OCI-M2 (cell line): Measurements from ENCODE around the gene POLR2M.

Source experiments
- DNase-seq: peaks from one replicate; lab custom pipeline; 2025; ENCODE audit not compliant: unreplicated experiment; lab: John Stamatoyannopoulos, UW

Gene POLR2M

GRCh38 chr15:57690341-57690966, 16.1 kb upstream of the POLR2M start:
- no peak for DNase-seq

DNA sequence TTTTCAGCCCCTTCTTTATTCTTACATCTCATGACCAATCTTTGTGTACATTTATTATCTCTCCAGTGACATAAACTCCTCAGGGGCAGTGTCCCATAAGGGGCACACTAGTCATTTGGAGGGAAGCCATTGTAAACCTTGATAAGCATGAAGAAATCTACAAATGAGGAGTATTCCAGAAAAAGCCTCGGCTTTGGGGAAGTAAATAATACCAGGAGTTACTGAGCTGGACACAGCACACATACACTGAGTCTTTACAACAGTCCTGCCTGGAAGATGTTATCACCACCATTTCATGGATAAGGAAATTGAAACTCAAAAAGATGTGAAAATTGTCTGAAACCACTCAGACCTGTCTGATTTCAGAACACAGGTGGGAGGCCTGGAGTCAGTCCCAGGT, 15.4 kb upstream of the POLR2M start:
- DNase-seq: no peak

- DNase-seq: no peak
Measured at GRCh38 chr15:57692709-57693108, 13.8 kb upstream of the POLR2M start.

DNA sequence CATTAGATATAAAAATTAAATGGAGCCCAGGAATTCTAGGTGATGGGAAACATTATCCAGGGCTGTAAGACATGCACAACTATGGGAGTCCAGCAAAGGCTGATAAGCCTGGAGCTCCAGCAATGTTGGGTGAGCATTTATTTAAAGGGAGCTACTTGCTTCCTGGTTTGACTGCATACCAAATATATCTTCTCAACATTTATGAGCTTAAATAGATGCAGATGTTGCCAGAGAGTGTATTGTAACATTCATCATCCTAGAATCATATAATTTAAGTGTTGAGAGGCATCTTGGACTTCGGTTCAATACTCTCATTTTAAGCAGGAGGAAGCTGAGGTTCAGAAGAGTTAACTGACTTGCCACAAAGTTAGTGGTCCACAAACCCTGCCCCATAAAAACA, 12.2 kb upstream of the POLR2M start:
- no peak for DNase-seq

GRCh38 chr15:57696146-57696545, 10.4 kb upstream of the POLR2M start:
- DNase-seq: no peak

DNA sequence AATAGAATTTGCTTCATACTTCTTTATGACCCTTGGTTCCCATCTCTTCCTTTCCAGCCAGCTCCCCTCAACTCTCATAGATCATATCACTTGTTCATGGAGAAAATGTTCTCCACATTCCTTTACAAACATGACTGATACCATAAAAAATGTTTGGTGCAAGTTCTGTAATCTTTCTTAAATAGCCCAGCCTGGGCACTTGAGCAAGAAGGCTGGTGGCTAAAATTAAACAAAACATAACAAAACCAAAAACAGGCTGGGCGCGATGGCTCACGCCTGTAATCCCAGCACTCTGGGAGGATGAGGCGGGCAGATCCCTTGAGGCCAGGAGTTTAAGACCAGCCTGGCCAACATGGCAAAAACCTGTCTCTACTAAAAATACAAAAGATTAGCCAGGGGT, 8.9 kb upstream of the POLR2M start:
- no peak for DNase-seq

DNA sequence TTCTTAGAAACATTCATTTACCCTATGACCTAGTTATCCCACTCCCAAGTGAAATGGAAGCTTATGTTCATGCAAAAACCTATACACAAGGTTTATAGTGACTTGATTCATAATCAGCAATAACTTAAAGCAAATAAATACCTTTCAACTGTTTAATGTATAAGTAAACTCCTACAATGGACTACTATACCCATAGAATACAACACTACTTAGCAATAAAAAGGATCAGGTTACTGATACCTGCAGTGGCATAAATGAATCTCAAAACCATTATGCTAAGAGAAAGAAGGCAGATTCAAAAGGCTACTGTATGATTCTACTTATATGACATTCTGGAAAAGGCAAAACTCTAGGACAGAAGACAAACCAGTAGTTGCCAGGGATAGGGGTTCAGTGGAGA, 8.3 kb upstream of the POLR2M start:
- DNase-seq: no peak

DNA sequence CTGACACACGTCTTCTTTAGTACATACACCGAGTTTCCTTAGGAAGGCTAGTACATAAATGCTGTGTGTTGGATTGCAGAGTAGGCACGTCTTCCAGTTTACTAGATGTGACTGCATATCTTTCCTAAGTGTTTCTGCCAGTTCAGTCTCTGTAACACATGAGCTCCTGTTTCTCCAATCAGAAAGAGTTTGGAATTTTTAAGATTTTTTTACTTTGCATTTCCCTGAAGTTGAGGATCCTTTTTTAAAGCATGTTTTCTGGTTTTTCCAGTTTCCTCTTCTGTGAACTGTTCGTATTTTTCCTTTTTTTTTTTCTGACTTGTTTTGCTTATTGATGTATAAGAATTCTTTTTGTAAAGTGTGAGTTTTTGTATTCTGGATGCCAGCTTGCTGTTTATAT, 7.5 kb upstream of the POLR2M start:
- no peak for DNase-seq

DNA sequence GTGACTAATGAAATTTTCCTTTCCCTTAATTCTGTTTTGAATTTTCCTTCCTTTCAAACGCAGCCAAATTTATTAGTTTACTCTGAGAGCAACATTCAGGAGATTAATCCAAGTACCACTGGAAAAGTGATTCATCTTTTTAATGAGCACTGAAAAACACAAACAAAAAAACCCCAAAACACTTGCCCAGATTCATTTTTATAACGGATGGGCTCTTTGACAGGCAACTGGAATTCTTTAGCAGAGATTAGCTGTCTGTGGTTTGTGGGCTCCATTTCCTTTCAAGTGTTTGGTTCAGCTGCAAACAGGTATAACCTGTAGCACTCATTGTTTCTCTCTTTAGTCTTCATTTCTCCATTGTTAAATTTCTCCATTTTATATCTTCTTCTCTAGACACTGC, 3.1 kb upstream of the POLR2M start:
- no peak for DNase-seq

DNA sequence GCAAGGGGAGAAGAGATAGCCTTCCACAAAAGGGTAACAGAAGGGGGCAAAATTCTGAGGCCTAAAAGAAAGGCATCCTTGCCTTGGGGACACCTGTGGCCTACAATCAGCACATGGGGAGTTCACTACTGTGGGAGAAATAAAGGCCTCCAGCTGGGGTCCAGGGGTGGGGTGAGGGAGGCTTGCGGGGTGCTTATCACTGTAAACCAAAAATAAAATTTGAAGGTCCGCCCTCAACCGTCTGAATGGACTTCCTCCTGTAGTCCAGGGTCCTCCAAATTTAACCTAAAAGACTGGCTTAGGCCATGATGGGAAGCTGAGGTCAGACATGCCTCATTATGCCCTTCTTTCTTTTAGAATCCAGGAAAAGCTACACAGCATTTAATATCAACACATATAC, 2.1 kb upstream of the POLR2M start:
- no peak for DNase-seq

- DNase-seq: no peak
Measured at GRCh38 chr15:57705746-57706404, 639 bp upstream of the POLR2M start.

DNA sequence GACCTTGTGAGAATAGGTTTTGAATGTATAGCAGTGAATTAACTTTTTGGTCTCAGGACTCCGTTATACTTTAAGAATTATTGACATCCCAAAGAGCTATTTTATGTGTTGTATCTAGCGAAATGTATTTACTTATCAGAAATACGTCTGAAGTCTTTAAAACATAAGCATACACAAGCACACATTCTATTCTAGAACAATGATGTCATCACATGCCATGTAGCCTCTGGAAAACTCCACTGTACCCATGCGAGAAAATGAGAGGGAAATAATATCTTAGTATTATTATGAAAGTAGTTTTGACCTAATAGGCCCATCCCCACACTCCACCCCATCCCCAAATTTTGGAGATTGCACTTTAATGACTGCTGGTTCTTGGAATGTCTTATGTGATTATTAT, 1.5 kb downstream of the POLR2M start:
- no peak for DNase-seq

DNA sequence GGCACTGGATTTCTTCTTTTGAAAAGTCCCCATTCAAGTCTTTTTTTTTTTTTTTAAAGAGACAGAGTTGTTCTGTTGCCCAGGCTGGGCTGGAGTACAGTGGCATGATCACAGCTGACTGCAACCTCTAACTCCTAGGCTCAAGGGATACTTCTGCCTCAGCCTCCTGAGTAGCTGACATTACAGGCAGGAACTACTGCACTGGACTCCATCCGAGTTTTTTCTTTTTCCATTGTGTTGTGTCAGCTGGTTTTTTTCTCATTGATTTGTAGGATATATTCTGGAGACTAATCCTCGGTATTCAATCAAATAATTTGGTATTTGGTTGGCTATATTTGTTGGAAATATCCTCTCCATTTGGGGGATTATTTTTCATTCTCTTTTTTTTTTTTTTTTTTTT, 11.8 kb downstream of the POLR2M start:
- DNase-seq: no peak

GRCh38 chr15:57720867-57721266, 14.4 kb downstream of the POLR2M start:
- DNase-seq: no peak

DNA sequence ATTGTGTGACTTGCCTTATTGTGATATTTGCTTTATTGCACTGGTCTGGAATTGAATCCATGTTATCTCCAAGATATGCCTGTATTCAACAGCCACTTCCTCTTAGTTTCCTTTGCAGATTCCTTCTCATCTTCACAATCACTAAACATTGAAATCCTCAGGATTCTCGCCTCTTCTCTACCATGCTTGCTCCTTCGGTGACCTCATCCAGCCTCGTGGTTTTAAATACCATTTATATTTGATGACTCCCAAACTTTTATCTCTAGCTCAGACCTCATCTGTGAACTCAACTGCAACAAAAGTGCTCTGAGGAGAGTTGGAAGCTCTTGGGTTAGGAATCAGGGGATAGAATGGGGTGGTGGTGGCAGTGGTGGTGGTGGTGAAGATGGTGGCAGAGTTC, 19.9 kb downstream of the POLR2M start:
- DNase-seq: no peak

- no peak for DNase-seq
Measured at GRCh38 chr15:57727031-57727430, 20.5 kb downstream of the POLR2M start.

GRCh38 chr15:57728436-57728835, 21.9 kb downstream of the POLR2M start:
- DNase-seq: no peak

DNA sequence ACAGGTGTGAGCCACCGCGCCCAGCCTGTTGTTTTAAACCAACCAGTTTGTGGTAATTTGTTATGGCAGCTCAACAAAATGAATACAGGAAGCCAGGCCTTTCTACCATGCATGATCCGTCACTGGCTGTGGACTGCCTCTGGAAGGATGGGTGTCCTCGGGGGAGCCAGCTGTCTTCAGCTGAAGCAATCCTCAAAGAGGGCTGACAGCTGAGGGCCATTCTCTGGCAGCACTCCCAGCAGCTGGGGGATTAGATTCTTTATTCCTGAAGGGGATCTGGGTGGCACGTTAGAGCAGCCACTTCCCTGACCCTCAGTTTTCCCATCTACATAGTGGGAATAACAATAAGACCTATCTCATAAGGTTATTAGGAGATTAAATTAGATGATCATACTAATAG, 24.4 kb downstream of the POLR2M start:
- no peak for DNase-seq

GRCh38 chr15:57731530-57732103, 25.1 kb downstream of the POLR2M start:
- no peak for DNase-seq

- peak; percentile 5 for DNase-seq
Measured at GRCh38 chr15:57732526-57733331, 26.2 kb downstream of the POLR2M start.

GRCh38 chr15:57734860-57735259, 28.3 kb downstream of the POLR2M start:
- DNase-seq: no peak

- no peak for DNase-seq
Measured at GRCh38 chr15:57735431-57735830, 28.9 kb downstream of the POLR2M start.
